Measurements from ENCODE around the gene UBAP1. TPM values are rescaled to one million over a fixed set of nuclear protein-coding genes. Genes with fewer than 3 reads are reported as not detected.

UBAP1 gene
- total RNA-seq, 1 donor from 2014 or later = 51.9 TPM

DNA sequence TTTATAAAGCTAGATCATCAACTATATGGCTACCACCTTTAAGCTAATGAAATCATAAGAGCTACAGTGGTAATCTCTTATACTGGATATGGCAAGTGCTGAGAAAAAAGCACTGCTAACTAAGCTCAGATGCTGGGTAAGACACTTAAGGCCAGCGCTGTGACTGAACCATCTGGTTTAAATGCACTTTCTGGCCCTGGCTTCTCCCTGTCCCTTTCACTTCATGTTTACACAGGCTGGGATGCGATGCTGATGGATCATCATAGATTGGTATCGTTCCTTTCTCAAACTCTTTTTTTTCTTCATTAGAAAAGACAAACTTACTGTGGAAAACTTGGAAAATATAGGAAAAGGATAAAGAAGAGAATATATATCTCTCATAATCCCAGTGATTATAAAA lies 97.9 kb downstream of the UBAP1 start:
- TF ChIP-seq, protein P1, sequence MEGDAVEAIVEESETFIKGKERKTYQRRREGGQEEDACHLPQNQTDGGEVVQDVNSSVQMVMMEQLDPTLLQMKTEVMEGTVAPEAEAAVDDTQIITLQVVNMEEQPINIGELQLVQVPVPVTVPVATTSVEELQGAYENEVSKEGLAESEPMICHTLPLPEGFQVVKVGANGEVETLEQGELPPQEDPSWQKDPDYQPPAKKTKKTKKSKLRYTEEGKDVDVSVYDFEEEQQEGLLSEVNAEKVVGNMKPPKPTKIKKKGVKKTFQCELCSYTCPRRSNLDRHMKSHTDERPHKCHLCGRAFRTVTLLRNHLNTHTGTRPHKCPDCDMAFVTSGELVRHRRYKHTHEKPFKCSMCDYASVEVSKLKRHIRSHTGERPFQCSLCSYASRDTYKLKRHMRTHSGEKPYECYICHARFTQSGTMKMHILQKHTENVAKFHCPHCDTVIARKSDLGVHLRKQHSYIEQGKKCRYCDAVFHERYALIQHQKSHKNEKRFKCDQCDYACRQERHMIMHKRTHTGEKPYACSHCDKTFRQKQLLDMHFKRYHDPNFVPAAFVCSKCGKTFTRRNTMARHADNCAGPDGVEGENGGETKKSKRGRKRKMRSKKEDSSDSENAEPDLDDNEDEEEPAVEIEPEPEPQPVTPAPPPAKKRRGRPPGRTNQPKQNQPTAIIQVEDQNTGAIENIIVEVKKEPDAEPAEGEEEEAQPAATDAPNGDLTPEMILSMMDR (IDR thresholded peaks at IDR 0.05) = no peak
- no peaks in the 10 kb centered on the region for H3K36me3 ChIP-seq
- no peaks in the 10 kb centered on the region for H3K27me3 ChIP-seq
- ATAC-seq (no peak), DNase-seq (no peak)
- intact Hi-C loops (cut with DNase I) = no loop called here
- no peaks in the 10 kb centered on the region for H3K9me3 ChIP-seq
- no peak overlapping the region for H3K27ac ChIP-seq
- H3K4me1 ChIP-seq = no peaks in the 10 kb centered on the region
- H3K4me3 ChIP-seq = no peak overlapping the region

DNA sequence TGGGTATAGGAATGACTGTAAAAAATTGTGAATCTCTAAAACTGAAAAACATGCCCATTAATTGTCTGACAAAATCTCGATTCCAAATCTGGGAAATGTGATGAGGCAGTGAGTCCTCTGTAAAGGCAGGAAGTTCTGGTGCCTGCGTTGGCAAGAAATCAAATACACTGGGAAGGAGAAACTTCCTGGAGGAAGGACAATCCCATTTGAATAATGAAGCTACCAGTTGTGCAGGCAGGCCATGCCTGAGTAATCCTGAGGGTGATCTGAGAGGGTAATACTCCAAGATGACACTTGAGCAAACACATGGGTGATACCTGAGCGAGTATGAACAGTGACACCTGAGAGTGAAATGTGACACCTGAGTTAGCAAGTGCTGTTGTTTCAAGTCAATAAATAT lies 100.6 kb downstream of the UBAP1 start:
- Histone ChIP-seq H3K36me3 (no peaks in the 10 kb centered on the region), H3K9me3 (no peaks in the 10 kb centered on the region), H3K27ac (no peak overlapping the region), H3K27me3 (no peaks in the 10 kb centered on the region), H3K4me3 (no peak overlapping the region), H3K4me1 (no peaks in the 10 kb centered on the region)
- intact Hi-C loops (cut with DNase I) = no loop called here
- ATAC-seq (no peak), DNase-seq (no peak)
- TF ChIP-seq, protein P1 (IDR thresholded peaks at IDR 0.05) = no peak

DNA sequence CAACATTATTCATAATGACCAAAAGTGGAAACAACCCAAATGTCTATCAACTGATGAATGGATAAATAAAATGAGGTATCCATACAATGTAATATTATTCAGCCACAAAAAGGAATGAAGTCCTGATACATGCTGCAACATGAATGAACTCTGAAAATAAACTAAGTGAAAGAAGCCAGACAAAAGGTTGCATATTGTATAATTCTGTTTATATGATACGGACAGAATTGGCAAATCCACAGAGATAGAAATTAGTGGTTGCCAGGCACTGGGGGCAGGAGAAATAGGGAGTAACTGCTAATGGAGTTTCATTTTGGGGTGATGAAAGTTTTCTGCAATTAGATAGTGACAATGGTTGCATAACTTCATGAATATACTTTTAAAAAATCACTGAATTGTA lies 103.3 kb downstream of the UBAP1 start:
- H3K27ac ChIP-seq = no peak overlapping the region
- no peaks in the 10 kb centered on the region for H3K4me1 ChIP-seq
- TF ChIP-seq, protein P1 (IDR thresholded peaks at IDR 0.05) = no peak
- no peak for DNase-seq
- H3K9me3 ChIP-seq = no peaks in the 10 kb centered on the region
- intact Hi-C loops (cut with DNase I) = no loop called here
- H3K4me3 ChIP-seq = no peak overlapping the region
- no peaks in the 10 kb centered on the region for H3K27me3 ChIP-seq
- H3K36me3 ChIP-seq = no peaks in the 10 kb centered on the region
- no peak for ATAC-seq

DNA sequence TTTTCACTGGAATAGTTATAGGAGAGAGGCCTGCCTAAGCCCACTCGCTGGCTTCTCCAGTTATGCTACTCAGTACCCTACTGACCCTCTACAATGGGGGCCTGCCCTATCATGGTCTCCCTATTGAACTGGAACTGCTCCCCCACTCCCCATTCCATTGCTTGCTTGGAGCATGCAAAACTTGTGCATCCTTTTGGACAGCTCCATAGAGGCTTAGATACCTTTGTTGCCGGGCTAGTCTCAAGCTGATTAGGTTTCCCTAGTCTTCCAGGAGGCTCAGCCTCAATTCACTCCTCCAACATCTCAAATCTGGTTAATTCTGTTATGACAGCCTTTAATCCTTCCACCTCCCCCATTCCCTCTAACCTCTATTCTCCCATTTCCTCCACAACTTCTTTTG lies 110.3 kb downstream of the UBAP1 start:
- TF ChIP-seq, protein P1 (IDR thresholded peaks at IDR 0.05) = no peak
- ATAC-seq = no peak

DNA sequence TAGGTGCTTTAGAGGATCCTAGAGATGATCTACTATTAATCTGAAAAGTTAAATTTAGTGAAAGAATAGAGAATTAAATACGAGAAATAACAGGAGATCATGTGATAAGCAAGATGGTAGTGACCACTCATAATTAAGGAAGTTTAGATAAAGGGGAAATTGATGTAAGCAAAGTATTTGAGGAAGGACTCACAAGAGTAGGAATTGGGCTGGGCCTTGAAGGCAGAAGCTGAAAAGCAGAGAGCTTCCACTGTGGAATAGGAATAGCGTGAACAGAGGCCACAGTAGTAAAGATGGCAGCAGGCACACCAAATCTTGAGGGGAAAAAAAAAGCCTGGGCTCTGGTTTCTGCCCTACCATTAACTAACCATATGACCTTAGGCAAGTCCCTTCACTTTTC lies 112.2 kb downstream of the UBAP1 start:
- intact Hi-C loops (cut with DNase I) = no loop called here
- ATAC-seq = peak; percentile 79
- H3K27ac ChIP-seq = no peak overlapping the region

More for the DNA sequence above, 110.3 kb downstream of the UBAP1 start:
- Histone ChIP-seq H3K36me3 (no peaks in the 10 kb centered on the region), H3K27me3 (no peaks in the 10 kb centered on the region), H3K4me1 (no peaks in the 10 kb centered on the region), H3K4me3 (no peak overlapping the region), H3K9me3 (no peaks in the 10 kb centered on the region), H3K27ac (no peak overlapping the region)
- intact Hi-C loops (cut with DNase I) = no loop called here
- DNase-seq = no peak

More for the DNA sequence above, 112.2 kb downstream of the UBAP1 start:
- TF ChIP-seq, protein P1 (IDR thresholded peaks at IDR 0.05) = no peak
- DNase-seq = no peak
- Histone ChIP-seq H3K27me3 (no peaks in the 10 kb centered on the region), H3K36me3 (no peaks in the 10 kb centered on the region), H3K4me3 (no peak overlapping the region), H3K9me3 (no peaks in the 10 kb centered on the region), H3K4me1 (no peaks in the 10 kb centered on the region)

Data from upper lobe of right lung (tissue), 1 donor.